GM11168 (cell line): Measurements from ENCODE around the gene OPN1LW.
"Not testable (repeated sequence)": the region's sequence is repeated elsewhere in the genome, so short reads cannot be mapped to it uniquely, and the experiment has no call there.

ENCODE experiments used
- in situ Hi-C: fragments of 300-500 bp; cut with MboI; formaldehyde crosslinking; loops from one replicate; pipeline ENCODE4 v1.12.0; 2022; ENCODE audit warnings: low sequenced_read_pairs; ENCODE audit not compliant: unreplicated experiment

Gene OPN1LW

GRCh38 chrX:154144010-154144409 lies at the start of gene OPN1LW:
Gene OPN1LW, plus strand, starts transcription at chrX:154144243. Its CDS starts 41 bp downstream, at chrX:154144284.
- in situ Hi-C loops = not testable (repeated sequence)

DNA sequence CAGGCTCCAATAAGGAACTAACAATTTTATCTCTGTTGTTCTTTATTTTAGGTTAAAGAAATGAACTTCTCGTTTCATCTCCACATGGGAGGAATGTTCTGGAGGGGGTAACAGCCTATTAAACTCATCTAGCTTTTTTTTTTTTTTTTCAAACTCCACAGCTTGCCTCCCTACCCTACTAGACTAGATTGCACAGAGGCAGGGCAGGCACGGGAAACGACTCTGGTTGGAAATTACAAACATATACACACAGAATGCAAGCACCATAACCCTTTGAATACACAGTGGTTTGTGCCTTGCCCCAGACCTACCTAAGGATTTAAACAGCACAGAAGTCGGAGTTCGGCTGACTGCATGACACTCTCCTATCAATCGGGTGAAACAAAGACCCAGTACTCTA lies 49.2 kb upstream of the OPN1LW start:
- in situ Hi-C loops = no loop called here

DNA sequence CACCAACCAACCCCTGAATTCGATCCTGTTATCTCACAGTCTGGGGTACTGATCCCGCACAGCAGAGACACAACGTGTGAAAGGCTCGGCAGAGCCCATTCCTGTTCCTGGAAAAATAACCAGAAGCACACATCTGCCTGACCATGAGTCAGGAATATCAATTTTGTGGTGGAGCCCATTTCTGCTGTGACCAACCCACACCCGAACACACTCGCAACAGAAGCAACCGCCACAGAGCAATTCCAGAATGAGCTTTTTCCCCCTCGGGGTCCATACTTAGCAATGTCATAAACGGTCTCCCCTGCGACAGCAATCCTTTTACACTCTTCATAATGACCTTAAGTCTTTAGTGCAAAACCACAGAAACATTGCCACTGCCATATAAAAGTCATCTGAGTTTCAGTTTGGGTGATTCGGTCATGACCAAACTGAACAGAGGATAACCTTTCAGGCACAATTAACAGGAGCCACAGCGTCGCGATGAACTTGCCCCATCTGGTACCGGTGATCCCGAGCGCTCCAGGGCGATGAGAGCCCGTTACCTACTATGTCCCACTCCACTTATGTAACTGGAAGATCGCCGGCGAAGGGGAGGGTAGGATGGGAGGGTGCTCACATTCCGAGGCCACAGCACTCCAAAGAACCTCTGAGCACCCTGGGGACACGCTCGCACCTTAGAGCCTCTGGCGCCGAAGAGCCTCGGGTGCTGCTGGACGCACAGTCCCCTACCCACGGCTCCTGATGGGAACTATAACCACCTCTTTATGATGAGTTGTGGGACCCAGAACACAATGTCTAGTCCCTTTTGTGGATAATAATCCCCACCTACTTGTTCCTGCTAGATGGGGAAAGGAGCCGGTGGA lies 47.7 kb upstream of the OPN1LW start:
- in situ Hi-C loops = no loop called here

- in situ Hi-C loops = no loop called here
These were observed 46.9 kb upstream of the OPN1LW start for GRCh38 chrX:154097003-154097588.

- in situ Hi-C loops = no loop called here
These were observed 46.2 kb upstream of the OPN1LW start, which contains the start of gene MECP2 for GRCh38 chrX:154097589-154098541. Gene MECP2, minus strand, starts transcription at chrX:154097717.

GRCh38 chrX:154098551-154098950 lies 45.5 kb upstream of the OPN1LW start:
- in situ Hi-C loops = no loop called here

- in situ Hi-C loops = no loop called here
These were observed 30.3 kb upstream of the OPN1LW start for GRCh38 chrX:154113729-154114128.

DNA sequence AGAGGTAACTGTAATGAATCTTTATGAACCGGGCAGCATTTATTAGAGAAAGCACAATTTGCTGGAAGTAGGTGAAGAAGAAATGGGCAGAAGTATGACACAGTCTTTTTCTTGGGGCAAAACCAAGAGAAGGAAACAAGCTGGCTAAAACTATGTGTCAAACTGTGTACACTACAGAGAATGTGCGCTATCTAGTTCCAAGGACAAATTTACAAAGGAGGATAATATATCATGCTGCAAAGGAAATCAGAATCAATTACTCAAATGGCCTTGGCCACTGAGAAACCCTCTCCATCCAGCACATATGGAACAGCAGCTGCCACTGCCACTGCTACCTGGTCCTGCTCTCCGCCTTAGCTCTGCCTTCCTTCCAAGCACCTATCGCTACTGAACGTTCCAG lies 29.4 kb upstream of the OPN1LW start:
- in situ Hi-C loops = no loop called here

DNA sequence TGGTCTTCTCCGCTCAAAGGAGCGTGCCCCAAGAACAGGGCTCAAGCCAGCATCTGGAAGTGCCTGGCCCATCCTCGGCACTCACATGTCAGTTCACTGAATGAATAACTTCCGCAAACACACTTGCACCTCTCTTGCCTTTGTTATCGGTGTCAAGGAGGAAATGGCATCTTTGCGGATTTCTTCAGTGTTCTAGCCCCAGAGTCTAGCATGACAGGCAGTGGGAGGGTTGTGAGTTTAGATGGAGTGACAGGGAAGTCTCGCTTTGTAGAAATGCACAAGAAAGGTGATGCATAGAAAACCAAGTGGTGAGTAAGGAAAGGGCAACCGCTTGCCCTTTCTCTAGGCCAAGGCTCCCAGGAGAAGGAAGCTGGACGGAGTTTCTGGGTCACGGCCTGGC lies 29.0 kb upstream of the OPN1LW start:
- in situ Hi-C loops = no loop called here

DNA sequence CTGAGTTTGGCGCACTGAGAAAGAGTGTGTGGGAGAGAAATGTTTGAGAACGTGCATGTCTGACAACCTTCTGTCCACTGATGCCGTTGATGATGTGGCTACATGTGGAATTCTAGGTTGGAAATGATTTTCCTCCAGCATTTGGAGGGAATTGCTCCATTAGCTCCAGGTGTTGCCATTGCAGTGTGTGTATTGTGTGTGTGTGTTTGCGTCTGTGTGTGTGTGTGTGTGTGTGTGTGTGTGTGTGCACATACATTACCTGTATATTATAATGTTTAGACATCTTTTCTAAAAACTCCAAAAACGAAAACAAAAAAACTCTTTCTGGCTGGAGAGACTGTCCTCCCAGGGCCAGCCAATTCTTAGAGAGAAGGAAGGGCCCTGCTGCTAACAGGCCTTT lies 28.3 kb upstream of the OPN1LW start:
- in situ Hi-C loops = no loop called here

DNA sequence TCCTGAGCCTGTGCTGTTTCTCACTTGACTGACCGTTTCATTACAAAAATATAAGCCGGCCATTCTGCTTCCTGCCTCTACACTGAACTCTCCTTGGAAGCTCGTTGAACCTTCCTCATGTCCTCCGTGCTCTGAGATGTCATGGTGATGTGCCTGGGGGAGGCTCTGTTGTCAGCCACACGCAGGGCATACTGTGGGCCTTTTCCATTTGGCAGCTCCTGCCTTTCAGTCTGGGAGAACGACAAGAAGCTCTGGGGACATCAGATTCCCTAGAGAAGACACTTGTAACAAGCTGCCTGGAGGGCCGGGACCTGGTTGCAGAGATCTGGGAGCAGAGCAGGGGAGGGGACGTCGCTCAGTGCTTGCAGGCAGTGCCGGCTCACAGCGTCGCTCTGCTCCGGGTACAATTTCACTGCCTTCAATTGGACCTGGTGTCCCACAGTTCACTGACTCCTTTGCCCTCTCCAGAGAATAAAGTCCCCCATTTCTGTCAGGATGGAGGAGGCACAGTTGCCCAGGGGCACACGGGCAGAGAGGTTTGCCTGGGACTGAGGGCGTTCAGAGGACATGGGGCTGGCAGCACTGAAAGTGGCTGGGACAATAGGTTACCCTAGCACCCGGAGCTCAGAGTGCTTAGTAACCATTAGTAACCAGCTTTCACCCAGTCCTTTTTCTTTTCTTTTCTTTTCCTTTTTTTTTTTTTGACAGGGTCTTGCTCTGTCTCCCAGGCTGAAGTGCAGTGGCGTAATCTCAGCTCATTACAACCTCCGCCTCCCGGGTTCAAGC lies 27.4 kb upstream of the OPN1LW start:
- in situ Hi-C loops = no loop called here

- in situ Hi-C loops = no loop called here
These were observed 26.5 kb upstream of the OPN1LW start for GRCh38 chrX:154117566-154117965.

DNA sequence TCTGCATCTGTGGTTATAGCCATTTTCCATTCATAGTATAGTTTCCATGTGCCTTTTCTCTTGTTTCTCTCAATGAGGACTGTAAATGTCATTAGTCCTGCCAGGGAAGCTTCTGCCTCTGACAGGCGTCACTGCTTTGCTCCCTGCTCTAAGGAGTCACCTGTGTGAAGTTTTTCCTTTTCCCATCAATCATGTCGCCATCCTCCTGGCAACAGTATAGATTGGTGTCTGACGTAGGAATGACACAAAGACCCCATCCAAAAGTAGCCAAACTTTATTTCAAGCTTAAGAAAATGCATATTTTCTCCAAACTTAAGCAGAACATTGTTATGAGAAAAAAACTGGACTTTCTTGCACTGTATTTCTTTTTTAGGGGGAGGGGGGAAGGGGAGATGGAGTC lies 23.5 kb upstream of the OPN1LW start:
- in situ Hi-C loops = no loop called here

DNA sequence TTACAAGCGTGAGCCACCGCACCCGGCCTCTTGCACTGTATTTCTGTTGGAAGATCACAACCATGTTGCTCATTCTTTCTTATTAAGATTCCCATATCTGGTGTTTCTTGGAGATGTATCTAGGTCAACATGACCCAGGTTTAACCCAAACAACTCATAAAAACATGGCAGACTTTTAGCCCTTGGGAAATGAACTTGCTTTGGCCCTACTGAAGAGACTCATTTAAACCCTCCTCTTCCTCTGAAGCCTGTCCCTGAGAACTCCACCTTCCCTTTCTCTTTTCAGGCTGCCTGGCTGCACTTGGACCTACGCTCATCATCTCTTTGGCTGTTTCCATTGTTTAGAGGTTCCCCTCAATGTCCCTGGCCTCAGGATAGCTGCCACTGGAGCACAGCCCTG lies 22.8 kb upstream of the OPN1LW start:
- in situ Hi-C loops = no loop called here

DNA sequence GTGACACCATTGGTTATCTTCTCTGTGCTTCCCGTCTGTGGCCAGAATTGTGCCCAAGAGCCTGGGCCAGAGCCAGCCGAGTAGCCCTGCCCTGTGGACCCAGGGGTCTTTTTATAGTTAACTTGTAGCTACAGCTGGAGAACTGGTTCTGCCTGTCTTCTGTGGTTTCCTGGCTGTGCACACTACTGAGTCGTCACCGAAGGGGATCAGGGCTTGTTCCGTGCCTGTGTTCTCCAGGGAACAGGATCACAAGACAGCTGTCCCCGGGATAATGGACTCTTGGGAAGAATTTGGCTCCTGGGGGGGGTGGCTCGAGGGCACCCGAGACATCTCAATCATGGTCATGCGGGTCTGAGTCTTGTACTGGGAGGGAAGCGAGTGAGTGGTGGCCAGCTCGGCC lies 22.1 kb upstream of the OPN1LW start:
- in situ Hi-C loops = no loop called here

DNA sequence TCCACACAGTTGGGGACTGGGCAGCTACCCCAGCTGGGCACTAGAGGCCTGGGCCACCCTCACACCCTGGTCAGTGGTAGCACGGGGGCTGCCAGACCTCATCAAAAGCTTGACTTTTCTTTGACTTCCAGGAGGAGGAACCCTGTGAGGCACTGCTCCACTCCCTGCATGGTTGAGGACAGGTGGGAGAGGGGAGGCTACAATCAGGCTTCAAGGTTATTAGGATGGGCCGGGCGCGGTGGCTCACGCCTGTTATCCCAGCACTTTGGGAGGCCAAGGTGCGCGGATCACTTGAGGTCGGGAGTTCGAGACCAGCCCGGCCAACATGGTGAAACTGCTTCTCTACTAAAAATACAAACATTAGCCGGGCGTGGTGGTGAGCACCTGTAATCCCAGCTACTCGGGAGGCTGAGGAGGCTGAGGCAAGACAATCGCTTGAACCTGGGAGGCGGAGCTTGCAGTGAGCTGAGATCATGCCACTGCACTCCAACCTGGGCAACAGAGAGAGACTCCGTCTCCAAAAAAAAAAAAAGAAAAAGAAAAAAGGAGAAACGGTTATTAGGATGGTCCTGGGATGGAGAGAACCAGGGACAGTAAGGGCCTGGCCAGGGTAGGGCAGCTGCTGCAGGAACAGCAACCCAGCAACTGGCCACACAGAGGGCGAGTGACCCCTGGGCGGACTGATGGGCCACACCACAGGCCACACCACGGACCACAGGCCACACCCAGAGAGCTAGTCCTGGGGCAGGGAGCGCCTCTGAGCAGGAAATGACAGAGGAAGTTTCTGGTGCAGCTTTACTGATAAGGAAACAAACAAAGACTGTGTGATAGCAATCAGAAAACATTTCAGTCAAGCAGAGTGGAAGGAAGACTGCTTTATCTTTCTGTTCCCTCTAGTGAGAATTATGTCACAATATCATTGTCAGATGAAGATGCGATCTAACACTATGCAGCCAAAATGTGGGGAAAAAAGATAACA lies 20.5 kb upstream of the OPN1LW start:
- in situ Hi-C loops = no loop called here

- in situ Hi-C loops = no loop called here
These were observed 18.5 kb upstream of the OPN1LW start for GRCh38 chrX:154125391-154126040.

DNA sequence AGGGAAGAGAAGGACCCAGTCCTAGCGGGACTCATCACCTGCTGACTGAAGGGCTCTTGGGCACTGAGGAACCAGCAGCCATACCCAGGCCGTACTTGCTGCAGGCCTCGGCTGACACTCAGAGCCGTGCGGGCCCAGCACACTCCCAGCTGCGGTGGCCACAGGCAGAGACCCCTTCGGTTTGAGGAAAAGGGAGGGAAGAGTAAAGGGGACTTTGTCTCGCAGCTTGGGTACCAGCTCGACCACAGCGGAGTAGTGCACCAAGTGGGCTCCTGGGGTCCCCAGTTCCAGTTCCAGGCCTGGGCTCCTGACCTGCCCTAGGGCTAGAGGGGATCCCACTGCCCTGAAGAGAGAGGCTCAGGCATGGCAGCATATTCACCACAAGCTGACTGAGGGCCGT lies 17.9 kb upstream of the OPN1LW start:
- in situ Hi-C loops = no loop called here
